ENCODE measurements around the gene PDZD8.

The PDZD8 gene

DNA sequence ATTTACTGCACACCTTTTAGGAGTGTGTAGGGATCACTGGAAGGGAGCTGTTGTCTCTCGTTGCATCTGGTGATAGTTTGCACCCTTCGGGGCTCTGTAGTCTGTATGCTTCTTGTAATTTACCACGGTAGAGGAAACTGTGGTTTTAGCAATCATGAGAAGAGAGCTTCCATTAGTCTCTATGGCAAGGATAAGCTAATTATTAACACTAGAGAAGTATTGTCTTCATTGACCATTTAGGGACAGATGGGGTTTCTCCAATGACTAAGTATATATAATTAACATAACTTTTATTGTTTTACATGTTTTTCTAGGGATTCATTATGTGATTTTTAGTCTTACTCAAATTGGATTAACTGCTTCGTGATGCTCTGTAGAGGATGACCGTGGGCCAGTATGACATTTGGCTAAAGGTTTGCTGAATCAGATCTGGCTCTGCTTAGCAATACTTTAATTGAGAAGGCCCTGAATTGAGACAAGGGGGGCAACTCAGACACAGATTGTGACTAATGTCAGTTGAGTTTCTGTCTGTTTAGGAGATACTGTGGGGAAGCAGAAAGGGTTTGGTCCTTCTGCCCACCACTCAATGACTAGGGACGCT lies 125.6 kb downstream of the PDZD8 start:
- no peak for ATAC-seq
- no peak for TF ChIP-seq SNAI2 (CRISPR knock-in tag; IDR thresholded peaks at IDR 0.05)
- no peak for TF ChIP-seq ZC3H10 (CRISPR knock-in tag; IDR thresholded peaks at IDR 0.05)
- TF ChIP-seq ZNF8 (CRISPR knock-in tag; IDR thresholded peaks at IDR 0.05) = no peak
- TF ChIP-seq, protein P1, sequence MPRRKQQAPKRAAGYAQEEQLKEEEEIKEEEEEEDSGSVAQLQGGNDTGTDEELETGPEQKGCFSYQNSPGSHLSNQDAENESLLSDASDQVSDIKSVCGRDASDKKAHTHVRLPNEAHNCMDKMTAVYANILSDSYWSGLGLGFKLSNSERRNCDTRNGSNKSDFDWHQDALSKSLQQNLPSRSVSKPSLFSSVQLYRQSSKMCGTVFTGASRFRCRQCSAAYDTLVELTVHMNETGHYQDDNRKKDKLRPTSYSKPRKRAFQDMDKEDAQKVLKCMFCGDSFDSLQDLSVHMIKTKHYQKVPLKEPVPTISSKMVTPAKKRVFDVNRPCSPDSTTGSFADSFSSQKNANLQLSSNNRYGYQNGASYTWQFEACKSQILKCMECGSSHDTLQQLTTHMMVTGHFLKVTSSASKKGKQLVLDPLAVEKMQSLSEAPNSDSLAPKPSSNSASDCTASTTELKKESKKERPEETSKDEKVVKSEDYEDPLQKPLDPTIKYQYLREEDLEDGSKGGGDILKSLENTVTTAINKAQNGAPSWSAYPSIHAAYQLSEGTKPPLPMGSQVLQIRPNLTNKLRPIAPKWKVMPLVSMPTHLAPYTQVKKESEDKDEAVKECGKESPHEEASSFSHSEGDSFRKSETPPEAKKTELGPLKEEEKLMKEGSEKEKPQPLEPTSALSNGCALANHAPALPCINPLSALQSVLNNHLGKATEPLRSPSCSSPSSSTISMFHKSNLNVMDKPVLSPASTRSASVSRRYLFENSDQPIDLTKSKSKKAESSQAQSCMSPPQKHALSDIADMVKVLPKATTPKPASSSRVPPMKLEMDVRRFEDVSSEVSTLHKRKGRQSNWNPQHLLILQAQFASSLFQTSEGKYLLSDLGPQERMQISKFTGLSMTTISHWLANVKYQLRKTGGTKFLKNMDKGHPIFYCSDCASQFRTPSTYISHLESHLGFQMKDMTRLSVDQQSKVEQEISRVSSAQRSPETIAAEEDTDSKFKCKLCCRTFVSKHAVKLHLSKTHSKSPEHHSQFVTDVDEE (CRISPR knock-in tag; IDR thresholded peaks at IDR 0.05) = no peak
- TF ChIP-seq ZFP3 (CRISPR knock-in tag; IDR thresholded peaks at IDR 0.05) = no peak
- TF ChIP-seq ISL1 (CRISPR knock-in tag; IDR thresholded peaks at IDR 0.05) = no peak
- TF ChIP-seq ZNF70 (CRISPR knock-in tag; IDR thresholded peaks at IDR 0.05) = no peak
- no peak for TF ChIP-seq RARB (CRISPR knock-in tag; IDR thresholded peaks at IDR 0.05)
- no peak for TF ChIP-seq PPARA (CRISPR knock-in tag; IDR thresholded peaks at IDR 0.05; ENCODE audit: borderline replicate concordance)
- TF ChIP-seq, protein P2, sequence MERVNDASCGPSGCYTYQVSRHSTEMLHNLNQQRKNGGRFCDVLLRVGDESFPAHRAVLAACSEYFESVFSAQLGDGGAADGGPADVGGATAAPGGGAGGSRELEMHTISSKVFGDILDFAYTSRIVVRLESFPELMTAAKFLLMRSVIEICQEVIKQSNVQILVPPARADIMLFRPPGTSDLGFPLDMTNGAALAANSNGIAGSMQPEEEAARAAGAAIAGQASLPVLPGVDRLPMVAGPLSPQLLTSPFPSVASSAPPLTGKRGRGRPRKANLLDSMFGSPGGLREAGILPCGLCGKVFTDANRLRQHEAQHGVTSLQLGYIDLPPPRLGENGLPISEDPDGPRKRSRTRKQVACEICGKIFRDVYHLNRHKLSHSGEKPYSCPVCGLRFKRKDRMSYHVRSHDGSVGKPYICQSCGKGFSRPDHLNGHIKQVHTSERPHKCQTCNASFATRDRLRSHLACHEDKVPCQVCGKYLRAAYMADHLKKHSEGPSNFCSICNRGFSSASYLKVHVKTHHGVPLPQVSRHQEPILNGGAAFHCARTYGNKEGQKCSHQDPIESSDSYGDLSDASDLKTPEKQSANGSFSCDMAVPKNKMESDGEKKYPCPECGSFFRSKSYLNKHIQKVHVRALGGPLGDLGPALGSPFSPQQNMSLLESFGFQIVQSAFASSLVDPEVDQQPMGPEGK (CRISPR knock-in tag; IDR thresholded peaks at IDR 0.05; ENCODE audit: borderline replicate concordance) = no peak
- no peak for TF ChIP-seq CSDC2 (CRISPR knock-in tag; IDR thresholded peaks at IDR 0.05)
- no peak for TF ChIP-seq OSR1 (CRISPR knock-in tag; IDR thresholded peaks at IDR 0.05)
- no peak for TF ChIP-seq BACH2 (CRISPR knock-in tag; IDR thresholded peaks at IDR 0.05; ENCODE audit: borderline replicate concordance)
- no peak for TF ChIP-seq ARNTL (CRISPR knock-in tag; IDR thresholded peaks at IDR 0.05; ENCODE audit: borderline replicate concordance, low read depth)
- TF ChIP-seq ZNF565 (CRISPR knock-in tag; conservative IDR thresholded peaks at IDR 0.05; ENCODE audit: low read depth) = no peak
- TF ChIP-seq, protein P3, sequence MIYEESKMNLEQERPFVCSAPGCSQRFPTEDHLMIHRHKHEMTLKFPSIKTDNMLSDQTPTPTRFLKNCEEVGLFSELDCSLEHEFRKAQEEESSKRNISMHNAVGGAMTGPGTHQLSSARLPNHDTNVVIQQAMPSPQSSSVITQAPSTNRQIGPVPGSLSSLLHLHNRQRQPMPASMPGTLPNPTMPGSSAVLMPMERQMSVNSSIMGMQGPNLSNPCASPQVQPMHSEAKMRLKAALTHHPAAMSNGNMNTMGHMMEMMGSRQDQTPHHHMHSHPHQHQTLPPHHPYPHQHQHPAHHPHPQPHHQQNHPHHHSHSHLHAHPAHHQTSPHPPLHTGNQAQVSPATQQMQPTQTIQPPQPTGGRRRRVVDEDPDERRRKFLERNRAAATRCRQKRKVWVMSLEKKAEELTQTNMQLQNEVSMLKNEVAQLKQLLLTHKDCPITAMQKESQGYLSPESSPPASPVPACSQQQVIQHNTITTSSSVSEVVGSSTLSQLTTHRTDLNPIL (CRISPR knock-in tag; IDR thresholded peaks at IDR 0.05; ENCODE audit: low read depth) = no peak

DNA sequence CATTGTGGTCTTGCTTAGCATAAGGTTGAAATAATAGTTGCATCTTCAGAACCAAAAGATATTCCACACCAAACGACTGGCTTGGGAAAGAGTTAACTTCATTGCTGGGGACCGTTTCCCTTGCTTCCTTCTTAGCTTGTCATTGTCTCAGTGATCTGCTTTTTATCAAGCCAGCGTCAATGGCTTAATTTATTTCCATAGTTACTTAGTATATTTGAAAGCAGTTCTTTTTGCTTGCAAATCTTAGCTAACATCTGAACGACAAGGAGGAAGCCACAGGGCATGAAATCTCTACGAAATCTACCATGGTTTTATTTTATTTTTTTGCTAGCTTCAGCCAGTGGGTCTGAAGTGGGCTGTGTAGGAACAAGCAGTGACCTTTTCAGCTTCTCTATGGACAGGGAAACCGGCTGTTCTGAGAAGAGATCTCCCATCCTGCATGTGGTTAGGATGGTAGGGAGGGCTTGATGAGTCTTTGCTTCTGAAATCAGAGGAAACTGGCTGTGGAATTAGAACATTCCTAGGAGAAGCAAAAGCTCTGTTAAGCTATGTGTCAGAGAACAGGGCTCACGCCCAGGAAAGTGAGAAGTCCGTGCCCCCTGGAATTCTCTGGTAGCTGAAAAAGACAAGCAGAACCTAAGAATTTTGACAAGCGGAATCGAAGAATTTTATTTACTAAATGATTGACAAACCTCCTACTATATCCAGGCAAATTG lies 126.3 kb downstream of the PDZD8 start:
- ATAC-seq = no peak
- no peak for TF ChIP-seq GLIS3 (CRISPR knock-in tag; IDR thresholded peaks at IDR 0.05)
- TF ChIP-seq, protein P4, sequence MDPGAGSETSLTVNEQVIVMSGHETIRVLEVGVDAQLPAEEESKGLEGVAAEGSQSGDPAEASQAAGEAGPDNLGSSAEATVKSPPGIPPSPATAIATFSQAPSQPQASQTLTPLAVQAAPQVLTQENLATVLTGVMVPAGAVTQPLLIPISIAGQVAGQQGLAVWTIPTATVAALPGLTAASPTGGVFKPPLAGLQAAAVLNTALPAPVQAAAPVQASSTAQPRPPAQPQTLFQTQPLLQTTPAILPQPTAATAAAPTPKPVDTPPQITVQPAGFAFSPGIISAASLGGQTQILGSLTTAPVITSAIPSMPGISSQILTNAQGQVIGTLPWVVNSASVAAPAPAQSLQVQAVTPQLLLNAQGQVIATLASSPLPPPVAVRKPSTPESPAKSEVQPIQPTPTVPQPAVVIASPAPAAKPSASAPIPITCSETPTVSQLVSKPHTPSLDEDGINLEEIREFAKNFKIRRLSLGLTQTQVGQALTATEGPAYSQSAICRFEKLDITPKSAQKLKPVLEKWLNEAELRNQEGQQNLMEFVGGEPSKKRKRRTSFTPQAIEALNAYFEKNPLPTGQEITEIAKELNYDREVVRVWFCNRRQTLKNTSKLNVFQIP (CRISPR knock-in tag; IDR thresholded peaks at IDR 0.05; ENCODE audit: borderline replicate concordance, low read depth) = no peak
- TF ChIP-seq ARNTL (CRISPR knock-in tag; IDR thresholded peaks at IDR 0.05; ENCODE audit: borderline replicate concordance, low read depth) = no peak
- TF ChIP-seq ZFP3 (CRISPR knock-in tag; IDR thresholded peaks at IDR 0.05) = no peak
- TF ChIP-seq TCF4 (CRISPR knock-in tag; IDR thresholded peaks at IDR 0.05; ENCODE audit: borderline replicate concordance) = peak; percentile 28; the same call in 1 of the 2 replicates

DNA sequence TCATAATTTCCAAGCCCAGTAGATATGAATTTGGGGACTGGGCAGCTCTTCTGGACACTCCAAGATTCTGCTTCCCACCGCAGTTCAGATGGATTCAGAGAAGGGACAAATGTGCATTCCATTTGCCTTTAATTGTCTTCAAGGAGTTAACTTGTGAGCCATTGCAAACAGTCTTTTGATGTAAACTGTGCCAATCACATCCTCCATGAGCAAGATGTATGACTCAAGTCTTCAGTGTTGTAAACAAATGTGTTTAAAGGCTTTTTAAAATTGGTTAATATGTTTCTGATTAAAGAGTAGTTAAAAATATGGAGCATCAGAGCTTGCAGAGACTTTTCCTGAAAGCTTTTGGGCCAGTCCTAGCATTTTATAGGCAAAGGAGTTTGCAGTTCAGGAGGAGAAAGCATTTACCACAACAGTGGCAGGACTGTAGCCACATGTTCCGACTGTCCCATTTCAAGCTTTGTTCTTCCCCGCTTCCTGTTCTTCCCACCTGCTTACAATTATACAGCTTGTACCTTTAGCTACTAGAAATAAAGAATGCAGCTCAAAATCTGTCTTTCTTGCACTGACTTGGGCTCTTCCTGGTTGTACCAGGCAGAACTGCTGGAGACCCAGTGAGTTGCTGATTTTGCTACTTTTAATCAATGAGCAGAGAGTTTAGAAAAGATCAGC lies 128.1 kb downstream of the PDZD8 start:
- ATAC-seq = no peak
- TF ChIP-seq, protein P3 (CRISPR knock-in tag; IDR thresholded peaks at IDR 0.05; ENCODE audit: low read depth) = no peak
- TF ChIP-seq ZFP30 (CRISPR knock-in tag; IDR thresholded peaks at IDR 0.05) (no peak), PPARA (CRISPR knock-in tag; IDR thresholded peaks at IDR 0.05; ENCODE audit: borderline replicate concordance) (no peak), ZNF565 (CRISPR knock-in tag; conservative IDR thresholded peaks at IDR 0.05; ENCODE audit: low read depth) (no peak)
